ENCODE measurements around the gene STIM1.
A peak's percentile ranks its signal among the peaks of the same experiment; 100 is the strongest.

STIM1 gene

GRCh38 chr11:3831378-3832239 is 23.9 kb upstream of the STIM1 start:
- DNase-seq, result no peak

DNA sequence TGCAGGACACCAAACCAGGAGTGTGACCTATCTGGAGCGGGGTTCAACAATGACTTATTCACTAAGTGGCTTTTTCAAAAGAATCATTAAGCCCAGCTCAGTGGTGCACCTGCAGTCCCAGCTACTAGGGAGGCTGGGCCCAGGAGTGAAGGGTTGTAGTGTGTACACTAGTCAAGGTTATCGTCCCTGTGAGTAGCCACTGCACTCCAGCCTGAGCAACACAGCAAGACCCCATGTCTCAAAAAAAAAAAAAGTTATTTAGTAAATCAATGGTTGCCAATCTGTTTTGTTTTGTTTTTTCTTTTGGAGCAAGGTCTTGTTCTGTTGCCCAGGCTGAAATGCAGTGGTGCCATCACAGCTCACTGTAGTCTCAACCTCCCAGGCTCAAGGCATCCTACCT is 22.6 kb upstream of the STIM1 start:
- no peak for DNase-seq

GRCh38 chr11:3833449-3833848 is 22.0 kb upstream of the STIM1 start:
- no peak for DNase-seq

DNA sequence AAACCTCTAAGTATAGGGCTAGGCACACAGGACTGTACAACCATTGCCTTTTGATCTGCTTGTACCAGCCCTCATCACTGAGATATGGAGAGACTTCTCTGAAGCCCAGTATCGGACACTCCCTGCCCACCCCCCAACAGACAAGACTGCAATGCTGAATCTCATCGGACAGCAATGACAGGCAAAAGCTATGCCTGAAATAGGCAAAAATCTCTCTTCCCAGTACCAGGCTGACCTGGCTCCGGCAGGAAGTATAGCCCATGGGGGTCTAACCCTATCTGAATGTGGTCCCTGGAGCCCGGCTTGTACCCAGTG is 21.2 kb upstream of the STIM1 start:
- no peak for DNase-seq

DNA sequence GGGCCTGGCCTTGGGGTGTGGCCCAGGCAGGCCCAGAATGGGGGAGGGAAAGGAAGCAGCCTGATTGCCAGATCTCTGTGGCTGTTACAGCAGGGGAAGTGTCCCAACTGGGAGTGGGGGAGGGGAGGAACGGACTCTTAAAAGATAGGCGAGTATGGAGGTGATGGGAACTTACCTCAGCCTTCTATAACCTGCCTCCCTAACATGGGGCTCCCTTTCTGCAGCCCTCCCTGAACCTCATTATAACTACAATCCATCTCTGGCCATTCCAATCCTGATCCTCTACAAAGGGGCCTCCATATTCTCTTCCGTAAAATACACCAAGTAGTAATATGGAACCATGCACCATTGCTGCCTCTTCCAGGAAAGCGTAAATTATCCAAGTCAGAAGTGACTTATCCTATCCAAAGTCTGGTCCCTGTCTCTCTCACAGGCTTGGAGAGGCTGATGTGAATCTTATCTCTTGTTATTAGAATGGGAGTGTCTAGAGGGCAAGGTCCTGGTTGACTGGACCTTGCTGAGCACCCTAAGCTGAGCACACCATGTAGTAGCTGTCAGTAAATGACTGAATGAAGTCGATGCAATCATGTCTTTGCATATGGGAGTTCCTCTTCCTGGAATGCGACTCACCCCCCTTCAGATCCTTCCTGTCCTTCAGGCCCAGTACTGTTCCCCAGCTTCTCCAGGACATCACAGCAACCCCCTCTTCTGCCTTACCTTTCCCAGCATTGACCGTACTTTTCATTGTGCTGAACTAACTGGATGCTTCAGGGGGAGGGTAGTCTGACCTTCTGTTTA is 20.6 kb upstream of the STIM1 start:
- peak in 1 of 2 donors; percentile 49 for DNase-seq

DNA sequence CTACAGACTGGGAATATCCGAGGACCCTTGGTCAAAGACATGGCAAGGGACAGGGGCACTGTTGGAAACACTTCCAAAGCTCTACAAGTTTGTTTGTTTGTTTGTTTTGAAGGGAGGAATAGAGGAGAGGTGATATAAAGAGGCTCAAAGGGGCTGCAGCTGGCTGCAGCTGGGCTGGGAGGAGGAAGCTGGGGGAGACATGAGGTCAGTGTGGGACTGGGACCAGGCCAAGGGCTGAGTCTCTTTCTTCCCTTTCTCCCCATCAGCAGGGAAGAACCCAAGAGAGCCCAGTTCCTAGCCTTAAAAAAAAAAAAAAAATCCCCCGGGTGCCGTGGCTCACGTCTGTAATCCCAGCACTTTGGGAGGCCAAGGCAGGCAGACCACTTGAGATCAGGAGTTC is 19.7 kb upstream of the STIM1 start:
- no peak for DNase-seq

DNA sequence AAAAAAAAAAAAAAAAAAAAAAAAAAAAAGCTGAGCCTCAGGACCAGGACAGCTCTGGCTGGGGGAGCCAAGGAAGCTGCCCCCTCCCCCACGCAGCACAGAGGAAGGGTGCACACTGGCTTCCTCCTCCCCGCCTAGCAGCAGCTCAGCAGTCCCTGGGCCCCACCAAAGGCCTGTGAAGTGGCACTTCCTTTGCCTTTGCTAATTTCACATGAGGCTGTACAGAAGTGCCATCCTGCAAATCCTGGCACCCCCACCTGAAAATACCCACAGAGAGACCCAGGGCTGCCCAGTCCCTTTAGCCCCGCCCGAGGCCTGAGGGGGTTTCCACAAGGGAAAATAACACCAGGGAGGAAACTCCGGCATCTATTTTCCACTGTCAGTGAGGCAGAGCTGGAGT is 18.6 kb upstream of the STIM1 start:
- peak; percentile 57 to 61 for DNase-seq

GRCh38 chr11:3837793-3838192 is 17.7 kb upstream of the STIM1 start:
- peak in 1 of 2 donors; percentile 67 for DNase-seq

GRCh38 chr11:3838504-3838903 is 17.0 kb upstream of the STIM1 start:
- DNase-seq, result no peak

DNA sequence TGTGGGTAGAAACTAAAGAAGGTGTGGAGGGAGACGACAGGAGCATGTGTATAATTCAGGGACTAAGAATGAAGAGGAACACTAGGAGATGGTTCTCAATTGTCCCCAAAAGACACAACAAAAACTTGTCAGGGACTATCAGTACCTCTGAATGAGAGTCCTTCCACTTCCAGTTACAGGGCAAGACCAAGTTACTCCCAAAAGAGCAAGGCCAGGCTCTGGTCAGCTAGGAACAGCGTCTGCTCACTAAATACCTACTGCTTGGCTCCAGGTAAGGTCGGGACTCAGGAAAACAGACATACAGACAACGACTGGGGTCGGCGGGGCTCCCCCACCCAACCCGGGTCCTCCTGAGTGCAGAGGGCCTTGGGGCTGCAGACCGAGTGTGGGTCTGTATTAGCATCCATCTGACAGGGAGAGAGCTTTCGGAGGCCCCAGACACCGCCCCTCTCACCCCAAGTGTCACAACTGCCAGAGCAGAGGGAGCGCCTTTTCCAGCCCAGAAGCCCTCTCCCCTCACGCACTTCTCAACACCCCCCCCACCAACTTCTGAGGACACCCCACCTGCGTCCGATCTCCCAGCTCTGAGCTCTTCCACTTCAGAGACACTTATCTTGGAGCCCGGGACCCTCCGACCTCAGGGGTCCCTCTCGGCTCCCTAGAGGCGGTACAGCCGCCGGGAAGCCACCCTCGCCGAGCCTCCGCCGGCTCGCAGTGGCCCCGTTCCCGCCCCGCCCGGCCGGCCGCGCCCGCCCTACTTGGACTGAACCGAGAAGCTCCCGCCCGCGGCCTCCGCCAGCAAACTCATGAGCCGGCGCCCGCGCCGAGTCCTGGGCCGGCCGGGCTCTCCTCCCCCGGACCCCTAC is 15.2 kb upstream of the STIM1 start:
- DNase-seq, result peak in 1 of 2 donors; percentile 37

DNA sequence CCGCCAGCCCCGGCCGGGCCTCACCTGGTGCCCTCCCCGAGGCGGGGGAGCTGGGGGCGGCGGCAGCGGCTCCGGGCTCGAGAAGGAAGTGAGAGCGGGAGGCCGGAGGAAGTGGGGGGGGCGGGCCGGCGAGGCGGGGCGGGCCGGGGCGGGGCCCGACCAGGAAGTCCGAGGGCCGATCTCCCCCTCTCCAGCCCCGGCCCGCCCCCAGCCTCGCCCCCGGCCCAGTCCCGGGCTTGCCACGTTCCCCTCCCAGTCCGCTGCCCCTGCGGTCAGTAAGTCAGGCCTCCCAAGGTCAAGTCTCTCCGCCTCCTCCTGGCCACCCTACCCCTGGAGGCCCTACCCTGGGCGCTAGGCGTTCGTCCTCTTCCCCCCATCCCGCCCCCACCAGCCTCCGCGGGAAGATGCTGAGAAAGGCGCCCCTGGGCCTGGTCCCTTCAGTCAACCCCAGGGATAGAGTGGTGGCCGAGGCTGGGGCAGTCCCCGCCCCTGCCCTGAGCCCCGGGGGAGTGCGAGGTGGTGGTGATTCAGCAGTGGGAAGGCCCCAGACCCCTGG is 14.5 kb upstream of the STIM1 start, which contains the start of gene RHOG:
Gene RHOG (minus strand): TSS at position 90 of the 556 bp plus-strand sequence. CDS start 12,821 bp downstream, outside the sequence.
- no peak for DNase-seq

DNA sequence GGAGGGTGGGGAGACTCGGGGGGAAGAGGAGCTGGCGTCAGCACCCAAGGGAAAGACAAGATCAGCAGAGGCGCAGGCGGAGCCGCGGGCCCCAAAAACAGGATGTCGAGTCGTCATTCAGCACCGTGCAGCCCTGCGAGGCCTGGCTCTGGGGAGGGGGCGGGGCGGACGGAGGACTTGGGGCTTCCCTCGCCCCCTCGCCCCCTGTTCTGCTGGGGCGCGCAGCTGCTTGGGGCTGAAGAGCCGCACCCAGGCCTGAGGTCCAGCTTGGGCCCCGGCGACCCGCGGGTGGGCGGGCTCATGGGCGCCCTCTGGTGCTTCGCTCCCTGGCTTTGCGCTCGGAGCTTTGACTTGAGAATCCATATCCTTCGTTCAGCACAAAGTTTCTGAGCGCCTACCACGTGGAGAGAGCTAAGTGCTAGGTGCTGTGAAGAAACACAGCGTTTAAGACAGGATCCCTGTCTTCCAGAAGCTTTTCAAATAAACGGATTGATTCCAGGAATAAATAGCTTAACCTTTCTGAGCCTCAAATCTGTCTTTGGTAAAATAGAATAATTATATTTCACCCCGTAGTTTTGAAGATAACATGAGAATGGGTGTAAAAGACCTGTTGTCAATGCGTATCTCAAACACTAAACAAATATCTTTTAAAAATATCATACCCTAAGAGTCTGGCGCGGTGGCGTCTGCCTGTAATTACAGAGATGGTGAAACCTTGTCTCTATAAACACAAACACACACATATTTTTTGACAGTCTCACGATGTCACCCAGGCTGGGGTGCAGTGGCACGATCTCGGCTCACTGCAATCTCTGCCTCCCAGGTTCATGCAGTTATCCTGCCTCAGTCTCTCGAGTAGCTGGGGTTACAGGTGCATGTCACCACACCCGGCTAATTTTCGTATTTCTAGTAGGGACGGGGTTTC is 13.8 kb upstream of the STIM1 start:
- peak; percentile 95 to 97 for DNase-seq

GRCh38 chr11:3843326-3843725 is 12.1 kb upstream of the STIM1 start:
- no peak for DNase-seq

DNA sequence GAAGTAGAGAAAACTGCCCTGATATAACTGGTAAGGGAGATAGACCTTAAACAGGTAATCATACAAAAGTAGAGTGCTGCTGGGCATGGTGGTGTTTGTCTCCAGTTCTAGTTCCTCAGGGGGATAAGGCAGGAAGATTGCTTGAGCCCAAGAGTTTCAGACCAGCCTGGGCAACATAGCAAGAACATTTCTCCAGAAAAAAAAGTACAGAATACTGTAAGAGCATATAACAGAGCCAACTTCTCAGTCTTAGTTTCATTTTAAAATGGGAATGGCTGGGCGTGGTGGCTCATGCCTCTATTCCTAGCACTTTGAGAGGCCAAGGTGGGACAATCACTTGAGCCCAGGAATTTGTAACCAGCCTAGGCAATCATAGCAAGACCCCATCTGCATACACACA is 10.2 kb upstream of the STIM1 start:
- no peak for DNase-seq

DNA sequence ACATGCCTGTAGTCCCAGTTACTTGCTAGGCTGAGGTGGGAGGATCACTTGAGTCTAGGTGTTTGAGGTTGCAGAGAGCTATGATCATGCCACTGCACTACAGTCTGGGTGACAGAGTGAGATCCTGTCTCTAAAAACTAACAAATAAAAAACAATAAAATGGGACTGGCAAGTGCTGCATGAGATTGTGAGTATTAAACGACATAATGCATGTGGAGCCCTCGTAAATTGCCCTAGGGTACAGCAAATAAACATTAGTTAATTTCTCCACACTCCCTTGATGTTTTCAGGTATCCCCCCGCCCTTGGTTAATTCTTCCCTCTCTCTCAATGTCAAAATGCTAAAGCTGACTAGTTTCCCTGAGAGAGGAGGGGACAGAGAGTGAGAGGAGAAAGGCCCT is 9.8 kb upstream of the STIM1 start:
- no peak for DNase-seq

DNA sequence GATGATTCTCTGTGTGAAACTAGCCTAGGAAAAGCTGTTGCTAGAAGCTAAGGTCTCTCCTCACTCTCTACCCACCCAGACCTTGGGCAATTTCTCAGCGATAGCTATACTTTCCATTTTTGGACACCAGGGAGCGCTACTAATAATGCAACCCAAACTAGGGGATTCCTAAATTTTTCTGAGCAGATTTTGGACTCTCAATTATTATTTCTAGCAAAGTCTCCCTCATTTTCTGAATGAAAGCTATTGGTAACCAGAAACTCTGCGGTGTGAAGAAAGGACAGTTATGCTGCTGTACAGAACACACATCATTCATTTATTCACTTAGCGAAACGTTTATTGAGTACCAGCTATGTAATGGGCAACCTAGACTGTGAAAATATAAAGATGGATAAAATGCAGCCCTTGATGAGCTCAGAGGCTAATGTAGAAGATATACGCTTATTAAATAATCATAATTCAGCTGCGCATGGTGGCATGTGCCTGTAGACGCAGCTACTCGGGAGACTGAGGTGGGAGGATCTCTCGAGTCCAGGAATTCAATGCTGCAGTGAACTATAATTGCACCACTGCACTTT is 6.1 kb upstream of the STIM1 start:
- peak; percentile 51 to 78 for DNase-seq

GRCh38 chr11:3853545-3853842 is 2.0 kb upstream of the STIM1 start:
- no peak for DNase-seq

DNA sequence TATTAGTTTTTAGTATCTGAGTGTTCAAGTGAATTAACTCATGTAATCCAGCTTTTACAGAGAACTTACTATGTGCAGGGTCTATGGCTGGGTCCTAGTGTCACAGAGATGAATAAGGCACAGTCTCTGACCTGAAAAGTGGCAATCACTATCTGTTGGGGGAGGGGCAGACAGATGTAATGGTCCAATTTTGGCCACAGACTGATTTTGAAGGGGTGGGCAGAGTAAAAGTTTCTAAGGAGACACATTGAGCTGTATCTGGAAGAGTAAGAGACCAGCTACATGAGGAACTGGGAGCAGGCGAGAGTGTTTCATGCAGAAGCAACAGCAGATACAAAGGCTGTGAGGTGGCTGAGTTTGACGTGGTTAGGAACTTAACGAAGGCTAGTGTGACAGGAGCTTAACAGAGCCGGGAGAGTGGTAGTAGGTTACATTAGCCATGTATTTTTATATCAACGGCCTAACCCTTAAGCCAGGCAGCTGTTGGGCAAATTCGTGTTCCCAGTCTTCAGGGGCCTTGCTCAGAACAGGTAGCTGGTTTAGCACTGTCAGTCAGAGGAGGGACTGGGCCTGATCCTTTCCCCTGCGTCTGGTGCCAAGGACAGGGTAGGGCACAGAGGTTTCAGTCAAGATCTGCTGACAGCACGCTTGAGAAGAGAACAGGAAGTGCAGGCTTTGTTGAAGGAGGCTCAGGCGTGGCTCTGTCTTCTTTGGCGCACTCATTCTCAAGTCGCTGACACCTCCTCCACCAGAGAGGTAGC is 1.4 kb upstream of the STIM1 start:
- DNase-seq, result peak; percentile 83 to 87

- no peak for DNase-seq
Measured at GRCh38 chr11:3854660-3854976, 846 bp upstream of the STIM1 start.

DNA sequence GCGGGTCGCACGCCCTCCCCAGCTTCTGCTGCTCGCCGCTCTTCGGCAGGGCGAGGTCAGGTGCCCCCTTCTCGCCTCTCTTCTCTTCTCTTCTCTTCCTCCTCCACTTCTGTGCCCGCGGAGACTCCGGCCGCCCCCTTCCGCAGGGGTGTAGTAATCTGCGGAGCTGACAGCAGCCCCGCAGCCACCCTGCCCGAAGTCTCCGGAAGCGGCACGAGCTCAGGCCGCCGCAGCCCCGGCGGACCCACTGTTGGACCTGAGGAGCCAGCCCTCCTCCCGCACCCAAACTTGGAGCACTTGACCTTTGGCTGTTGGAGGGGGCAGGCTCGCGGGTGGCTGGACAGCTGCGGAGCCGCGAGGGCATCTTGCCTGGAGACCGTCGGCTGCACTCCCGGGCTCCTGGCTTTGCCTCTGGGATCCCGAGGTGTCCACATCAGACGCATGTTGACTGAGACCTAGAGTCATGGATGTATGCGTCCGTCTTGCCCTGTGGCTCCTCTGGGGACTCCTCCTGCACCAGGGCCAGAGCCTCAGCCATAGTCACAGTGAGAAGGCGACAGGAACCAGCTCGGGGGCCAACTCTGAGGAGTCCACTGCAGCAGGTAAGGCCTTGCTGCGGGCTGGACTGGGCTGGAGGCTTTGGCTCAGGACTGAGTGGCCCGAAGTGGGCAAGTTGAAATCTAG is 486 bp downstream of the STIM1 start:
- DNase-seq, result peak; percentile 48 to 54
